GM12878 (cell line): ENCODE results near the gene ACYP2. TPM values are rescaled to one million over a fixed set of nuclear protein-coding genes. Genes with fewer than 3 reads are reported as not detected.

Source experiments
- ATAC-seq: fragments of 200-7000 bp; cut with Tn5 transposase; 3 replicates; pipeline ENCODE4 v1.9.1; 2020; ENCODE audit warnings: mild to moderate bottlenecking, moderate library complexity
- BruUV-seq: library from RNA; stranded (reverse); fragments of 400-500 nt; replicated peaks from 2 replicates; lab custom pipeline; 2021; lab: Mats Ljungman, UMichigan
- CTCF ChIA-PET: fragments of 300-600 bp; sonication (Branson Sonifier 250); formaldehyde crosslinking; extraction: SDS; loops from one replicate; lab custom pipeline; 2021; ENCODE audit warnings: inconsistent platforms; lab: Yijun Ruan, JAX
- POLR2A ChIA-PET: fragments of 350-600 bp; formaldehyde crosslinking; extraction: SDS; loops from one replicate; lab custom pipeline; 2021; ENCODE audit warnings: inconsistent platforms; lab: Charles Lee
- RAD21 ChIA-PET: fragments of 300-600 bp; sonication (Branson Sonifier 250); formaldehyde crosslinking; loops from one replicate; lab custom pipeline; 2023; ENCODE audit warnings: antibody characterized with exemption; ENCODE audit not compliant: unreplicated experiment; lab: Charles Lee
- SMC1A ChIA-PET: fragments of 300-600 bp; sonication (Branson Sonifier 250); formaldehyde crosslinking; loops from one replicate; lab custom pipeline; 2023; ENCODE audit not compliant: unreplicated experiment, uncharacterized antibody; lab: Charles Lee
- DNase-seq: peaks from one replicate; pipeline ENCODE4 v3.0.0-alpha.2; 2011; ENCODE audit warnings: low read depth, low spot score
- FAIRE-seq: peaks from 3 replicates; lab custom pipeline; 2011; peaks lifted over from hg19 to GRCh38; lab: Jason Lieb, UNC
- H2AFZ ChIP-seq: 2 replicates; pipeline ENCODE4 v1.6.0; 2011; ENCODE audit warnings: low read depth, low read length, control low read depth; ENCODE audit not compliant: control insufficient read depth
- H3K27ac ChIP-seq: 2 replicates; pipeline ENCODE4 v1.5.1; 2011; ENCODE audit warnings: control low read depth; ENCODE audit not compliant: control insufficient read depth, insufficient read depth
- H3K27me3 ChIP-seq, 2 experiments: replicated peaks in 1 of 2; 2 replicates each; pipeline versions ENCODE4 v1.6.0 to v1.6.1; 2011; ENCODE audit warnings: low read length in 1 of 2; ENCODE audit not compliant: control insufficient read depth in 2 of 2, insufficient read depth in 2 of 2
- H3K36me3 ChIP-seq, 2 experiments: 2 replicates each; pipeline ENCODE4 v1.5.1; 2011; ENCODE audit warnings: low read length in 1 of 2; ENCODE audit not compliant: control insufficient read depth in 2 of 2, insufficient read depth in 2 of 2
- H3K4me1 ChIP-seq: 2 replicates; pipeline ENCODE4 v1.6.1; 2011; ENCODE audit warnings: mild to moderate bottlenecking, low read length, moderate library complexity, mixed read lengths; ENCODE audit not compliant: control insufficient read depth, insufficient read depth
- H3K4me2 ChIP-seq: 2 replicates; pipeline ENCODE4 v1.6.0; 2011; ENCODE audit warnings: control low read depth; ENCODE audit not compliant: control insufficient read depth, insufficient read depth
- H3K4me3 ChIP-seq: fragments of 200-600 bp; sonication (generic); 2 replicates; pipeline ENCODE4 v1.5.1; 2016
- H3K79me2 ChIP-seq: 2 replicates; pipeline ENCODE4 v1.6.0; 2011; ENCODE audit warnings: low read length; ENCODE audit not compliant: control insufficient read depth, insufficient read depth
- H3K9ac ChIP-seq: 2 replicates; pipeline ENCODE4 v1.8.0; 2011; ENCODE audit warnings: low read length, control low read depth, mixed read lengths; ENCODE audit not compliant: control insufficient read depth, insufficient read depth
- H3K9me3 ChIP-seq: replicated peaks from 3 replicates; pipeline ENCODE4 v1.5.1; 2011; ENCODE audit warnings: mild to moderate bottlenecking, low read length; ENCODE audit not compliant: control insufficient read depth, insufficient read depth
- H4K20me1 ChIP-seq: 2 replicates; pipeline ENCODE4 v1.6.0; 2011; ENCODE audit not compliant: control insufficient read depth, insufficient read depth
- DPF2 ChIP-seq: fragments of 450-650 bp; IDR thresholded peaks from 2 replicates; pipeline ENCODE4 v1.6.1; 2017; ENCODE audit warnings: mild to moderate bottlenecking
- EP300 ChIP-seq, 2 experiments: fragments of 150-350 bp in 1 of 2; IDR thresholded peaks; 2 replicates each; pipeline ENCODE4 v1.6.1; 2011 to 2012; ENCODE audit warnings: low read depth in 2 of 2, low read length in 2 of 2, borderline replicate concordance in 1 of 2, improper control_type of control experiment in 1 of 2, inconsistent platforms in 1 of 2; ENCODE audit not compliant: control insufficient read depth in 1 of 2
- SUPT20H ChIP-seq: IDR thresholded peaks from 2 replicates; pipeline ENCODE4 v1.6.1; 2011; ENCODE audit warnings: low read depth, mild to moderate bottlenecking, low read length, moderate library complexity, borderline replicate concordance; ENCODE audit not compliant: control insufficient read depth
- TARDBP ChIP-seq: IDR thresholded peaks from 2 replicates; pipeline ENCODE4 v1.6.1; 2016; ENCODE audit warnings: borderline replicate concordance
- TCF7 ChIP-seq: IDR thresholded peaks from 2 replicates; pipeline ENCODE4 v1.6.1; 2014; ENCODE audit warnings: antibody characterized with exemption, borderline replicate concordance
- ZNF274 ChIP-seq: IDR thresholded peaks from one replicate; pipeline ENCODE4 v1.8.0; 2011; ENCODE audit not compliant: insufficient read length, insufficient read depth
- WGBS: methylation state at CpG from one replicate; pipeline ENCODE4 v1.1.6; 2016; ENCODE audit warnings: low lambda C conversion rate; ENCODE audit not compliant: insufficient replicate concordance, insufficient coverage; ENCODE audit errors: missing lambda C conversion rate; 5-methylcytosine and 5-hydroxymethylcytosine counted together
- in situ Hi-C: fragments of 300-500 bp; cut with MboI; formaldehyde crosslinking; loops from 9 replicates; pipeline ENCODE4 v1.14.3; 2018; ENCODE audit warnings: mixed read lengths
- intact Hi-C: fragments of 100-400 bp; cut with micrococcal nuclease; formaldehyde crosslinking; loops from one replicate; pipeline ENCODE4 v1.14.2; 2022; ENCODE audit not compliant: unreplicated experiment
- polyA plus RNA-seq, 11 experiments: library from polyadenylated mRNA; depleted of rRNA in 4 of 11; unstranded in 6 of 11; stranded (reverse) in 5 of 11; fragments of >200 nt; fragmentation: Nextera tagmentation in 4 of 11; fragmentation: Illumina TruSeq in 1 of 11; extraction: Ambion mirVana in 4 of 11; extraction: Trizol in 1 of 11; gene quantifications; 1 replicate in 1 of 11; 2 replicates in 10 of 11; pipeline versions ENCODE4 v1.2.1 to v1.2.3, GENCODE V29; 2011 to 2016; ENCODE audit warnings: inconsistent platforms in 2 of 11, missing spikeins in 2 of 11, low read depth in 1 of 11
- total RNA-seq, 4 experiments: library from RNA; depleted of rRNA in 3 of 4; stranded (reverse); fragments of >200 nt in 3 of 4; fragmentation: Illumina TruSeq in 1 of 4; extraction: Trizol in 1 of 4; gene quantifications; 2 replicates each; pipeline versions ENCODE4 v1.2.1 to v1.2.3, GENCODE V29; 2013 to 2021
- TF ChIP-seq, protein P1 (sequence below): fragments of 450-650 bp; formaldehyde crosslinking; IDR thresholded peaks from 2 replicates; pipeline ENCODE4 v1.4.0; 2022; ENCODE audit warnings: mild to moderate bottlenecking, moderate library complexity

The ACYP2 gene
- total and polyA plus RNA-seq, 10 of the 15 experiments (the other 5 are each of a cell fraction or from before 2014, with no cell fraction given) = 4.2 to 16.3 (median 9.0) TPM

DNA sequence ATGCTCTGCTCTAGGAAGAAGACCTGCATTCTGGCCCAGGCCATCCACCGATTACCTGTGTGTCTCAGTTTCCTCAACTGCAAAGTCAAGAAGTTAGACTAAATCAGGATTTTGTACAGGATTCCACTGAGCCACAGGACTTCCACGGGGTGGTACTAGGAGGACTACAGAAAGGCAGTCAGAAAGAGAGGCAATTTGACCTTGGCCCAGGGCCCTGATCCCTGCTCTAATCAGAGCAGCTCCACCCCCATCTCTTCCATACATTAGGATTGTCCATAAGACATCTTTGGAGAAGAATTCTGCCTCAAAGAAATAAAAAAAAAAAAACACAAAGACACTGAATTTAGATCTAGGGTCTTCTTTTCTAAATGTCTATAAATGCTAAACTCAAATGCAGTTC lies 193.4 kb downstream of the ACYP2 start:
- CTCF ChIA-PET = interaction anchor here (1.0 kb wide), 1 partner anchor 20 kb away, joined by 3 read pairs; no protein-coding TSS in a partner anchor
- POLR2A ChIA-PET = interaction anchor here (0.6 kb wide), 1 partner anchor 20 kb away, joined by 3 read pairs; no protein-coding TSS in a partner anchor
- FAIRE-seq = no peak
- H3K27me3 ChIP-seq = no peaks in the 10 kb centered on the region
- DNase-seq = no peak
- SMC1A ChIA-PET = interaction anchor here (0.6 to 1.4 kb wide), 2 partner anchors 8 to 338 kb away, joined by 3 read pairs; no protein-coding TSS in a partner anchor
- no peaks in the 10 kb centered on the region for H3K79me2 ChIP-seq
- no peak overlapping the region for H3K27ac ChIP-seq
- intact Hi-C loops = no loop called here
- no peak overlapping the region for H3K4me3 ChIP-seq
- RAD21 ChIA-PET = no interaction called here
- 47% methylated on average over 2 of the region's 2 CpGs for WGBS
- no peak overlapping the region for H2AFZ ChIP-seq
- H3K4me2 ChIP-seq = no peak overlapping the region
- no peaks in the 10 kb centered on the region for H3K4me1 ChIP-seq
- H3K9me3 ChIP-seq = no peaks in the 10 kb centered on the region
- H4K20me1 ChIP-seq = no peaks in the 10 kb centered on the region
- H3K9ac ChIP-seq = no peak overlapping the region
- H3K36me3 ChIP-seq = no peaks in the 10 kb centered on the region
- in situ Hi-C loops = no loop called here
- no TSS peak for BruUV-seq
- TF ChIP-seq ZNF274 (no peak), EP300 (IDR thresholded peaks at IDR 0.05; ENCODE audit: borderline replicate concordance in 1 of 2, control insufficient read depth in 1 of 2, low read depth in 2 of 2, low read length in 2 of 2) (no peak), DPF2 (no peak), TARDBP (no peak), TCF7 (no peak), SUPT20H (no peak)
- TF ChIP-seq, protein P1, sequence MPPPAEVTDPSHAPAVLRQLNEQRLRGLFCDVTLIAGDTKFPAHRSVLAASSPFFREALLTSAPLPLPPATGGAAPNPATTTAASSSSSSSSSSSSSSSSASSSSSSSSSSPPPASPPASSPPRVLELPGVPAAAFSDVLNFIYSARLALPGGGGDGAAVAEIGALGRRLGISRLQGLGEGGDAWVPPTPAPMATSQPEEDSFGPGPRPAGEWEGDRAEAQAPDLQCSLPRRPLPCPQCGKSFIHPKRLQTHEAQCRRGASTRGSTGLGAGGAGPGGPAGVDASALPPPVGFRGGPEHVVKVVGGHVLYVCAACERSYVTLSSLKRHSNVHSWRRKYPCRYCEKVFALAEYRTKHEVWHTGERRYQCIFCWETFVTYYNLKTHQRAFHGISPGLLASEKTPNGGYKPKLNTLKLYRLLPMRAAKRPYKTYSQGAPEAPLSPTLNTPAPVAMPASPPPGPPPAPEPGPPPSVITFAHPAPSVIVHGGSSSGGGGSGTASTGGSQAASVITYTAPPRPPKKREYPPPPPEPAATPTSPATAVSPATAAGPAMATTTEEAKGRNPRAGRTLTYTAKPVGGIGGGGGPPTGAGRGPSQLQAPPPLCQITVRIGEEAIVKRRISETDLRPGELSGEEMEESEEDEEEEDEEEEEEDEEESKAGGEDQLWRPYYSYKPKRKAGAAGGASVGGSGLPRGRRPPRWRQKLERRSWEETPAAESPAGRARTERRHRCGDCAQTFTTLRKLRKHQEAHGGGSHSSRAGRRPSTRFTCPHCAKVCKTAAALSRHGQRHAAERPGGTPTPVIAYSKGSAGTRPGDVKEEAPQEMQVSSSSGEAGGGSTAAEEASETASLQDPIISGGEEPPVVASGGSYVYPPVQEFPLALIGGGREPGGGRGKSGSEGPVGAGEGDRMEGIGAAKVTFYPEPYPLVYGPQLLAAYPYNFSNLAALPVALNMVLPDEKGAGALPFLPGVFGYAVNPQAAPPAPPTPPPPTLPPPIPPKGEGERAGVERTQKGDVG (CRISPR knock-in tag) = no peak
- no peak for ATAC-seq
